NCI-H146 (cell line): ENCODE data around the gene TSHB.

Experiments used
- DNase-seq: peaks from one replicate; lab custom pipeline; 2025; lab: John Stamatoyannopoulos, UW

Gene TSHB

GRCh38 chr1:115060501-115060900 is 30.9 kb downstream of the TSHB start:
- DNase-seq, result no peak

GRCh38 chr1:115062542-115063004 is 32.9 kb downstream of the TSHB start:
- no peak for DNase-seq

GRCh38 chr1:115063228-115063901 is 33.7 kb downstream of the TSHB start:
- DNase-seq, result no peak

- DNase-seq, result no peak
These were observed 34.8 kb downstream of the TSHB start for GRCh38 chr1:115064461-115064860.

- DNase-seq, result no peak
These were observed 35.4 kb downstream of the TSHB start for GRCh38 chr1:115065021-115065420.

GRCh38 chr1:115067161-115067859 is 37.7 kb downstream of the TSHB start:
- no peak for DNase-seq

GRCh38 chr1:115068826-115069585 is 39.4 kb downstream of the TSHB start:
- DNase-seq, result no peak

- DNase-seq, result no peak
These were observed 40.2 kb downstream of the TSHB start for GRCh38 chr1:115069659-115070308.

GRCh38 chr1:115071012-115071664 is 41.5 kb downstream of the TSHB start:
- no peak for DNase-seq

GRCh38 chr1:115073298-115074087 is 43.9 kb downstream of the TSHB start:
- no peak for DNase-seq

GRCh38 chr1:115074839-115075534 is 45.4 kb downstream of the TSHB start:
- DNase-seq, result no peak

GRCh38 chr1:115076384-115076915 is 46.8 kb downstream of the TSHB start:
- DNase-seq, result no peak

- no peak for DNase-seq
These were observed 47.8 kb downstream of the TSHB start for GRCh38 chr1:115077286-115077983.

- no peak for DNase-seq
These were observed 48.3 kb downstream of the TSHB start for GRCh38 chr1:115077984-115078330.

GRCh38 chr1:115078708-115079107 is 49.1 kb downstream of the TSHB start:
- DNase-seq, result no peak

GRCh38 chr1:115082949-115083348 is 53.3 kb downstream of the TSHB start:
- DNase-seq, result no peak
